ENCODE measurements around the gene TMEM74B. TPM values are rescaled to one million over a fixed set of nuclear protein-coding genes. Genes with fewer than 3 reads are reported as not detected.
"Not testable (repeated sequence)": the region's sequence is repeated elsewhere in the genome, so short reads cannot be mapped to it uniquely, and the experiment has no call there.

The TMEM74B gene
- total RNA-seq = 1 to 10 TPM in 1 of 2 donors, under 1 TPM in 1; 0.60 to 1.5 TPM

DNA sequence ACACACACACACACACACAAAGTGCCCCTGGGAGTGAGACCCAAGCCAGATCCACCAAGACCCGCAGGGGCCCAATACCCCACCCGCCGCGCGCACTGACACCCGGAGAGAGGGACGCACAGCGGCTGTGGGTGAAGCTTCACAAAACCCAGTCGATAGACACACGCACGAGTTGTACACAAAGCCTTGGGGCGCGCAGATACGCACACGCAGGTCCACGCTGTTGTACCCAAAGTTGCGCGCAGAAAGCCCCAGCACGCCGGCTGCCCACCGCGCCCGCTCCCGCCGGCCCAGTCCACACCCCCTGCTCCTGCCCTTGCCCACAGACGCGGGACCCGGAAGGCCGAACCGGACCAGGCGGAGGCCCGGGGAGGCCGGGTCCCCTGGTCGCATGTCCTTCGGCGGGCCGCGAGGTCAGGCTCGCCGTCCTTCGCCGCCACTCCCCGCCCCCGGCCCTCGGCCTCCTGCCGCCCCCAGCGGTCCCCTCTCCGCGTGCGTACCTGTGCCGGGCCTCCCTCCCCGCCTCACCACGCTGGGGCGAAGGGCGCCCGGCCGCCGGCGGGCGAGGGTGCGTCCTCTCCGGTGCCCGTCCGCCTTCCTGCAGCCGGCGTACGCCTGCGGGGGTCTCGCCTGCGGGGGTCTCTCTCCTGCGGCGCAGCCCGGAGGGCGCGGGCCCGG is at the start of gene TMEM74B:
Gene TMEM74B, minus strand, starts transcription at position 344 of the 678 bp plus-strand sequence. CDS start 1,180 bp downstream, outside the sequence.
- Mint-ChIP-seq H3K4me1 (ENCODE audit: low read depth) (peaks cover 11% of the 10 kb centered on the region), H3K27ac (no peak within 1 kb of the TSS), H3K4me3 (peak within 1 kb of the TSS; percentile 72 to 85), H3K36me3 (ENCODE audit: insufficient read depth in 2 of 2) (no peaks in the 10 kb centered on the region), H3K9me3 (no peaks in the 10 kb centered on the region), H3K27me3 (ENCODE audit: low read depth) (peaks cover 32% of the 10 kb centered on the region)
- ATAC-seq (replicated peaks in 1 of 2) (peak; percentile 28 to 43), DNase-seq (peak; percentile 6 to 14)

GRCh38 chr20:1232286-1233111 is 47.7 kb upstream of the TMEM74B start:
- peak in 1 of 2 donors; percentile 43 for ATAC-seq (replicated peaks in 1 of 2)
- no peak overlapping the region for H3K27ac Mint-ChIP-seq
- DNase-seq = no peak
- H3K9me3 Mint-ChIP-seq = no peaks in the 10 kb centered on the region
- H3K36me3 Mint-ChIP-seq (ENCODE audit: insufficient read depth in 2 of 2) = no peaks in the 10 kb centered on the region
- H3K4me3 Mint-ChIP-seq = no peak overlapping the region
- peaks cover 26% of the 10 kb centered on the region for H3K27me3 Mint-ChIP-seq (ENCODE audit: low read depth)
- peaks cover 5% of the 10 kb centered on the region for H3K4me1 Mint-ChIP-seq (ENCODE audit: low read depth)

DNA sequence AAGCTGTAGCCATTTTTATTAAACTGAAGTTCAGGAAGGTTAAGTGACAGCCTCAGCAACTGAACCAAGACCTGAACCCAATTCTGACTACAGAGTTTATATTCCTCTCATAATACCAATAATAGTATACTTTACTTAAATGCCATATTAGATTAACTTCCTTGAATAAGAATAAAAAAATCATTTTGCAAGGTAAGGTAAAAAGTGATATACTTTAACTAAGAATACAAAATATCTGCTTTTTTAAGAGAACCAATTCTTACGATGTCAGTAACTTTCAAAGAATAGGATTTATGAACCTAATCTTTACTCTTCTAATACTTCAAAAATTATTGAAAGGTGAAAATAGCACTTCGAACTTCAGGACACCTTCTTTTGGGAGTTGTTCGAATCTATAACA is 44.8 kb upstream of the TMEM74B start:
- Mint-ChIP-seq H3K36me3 (ENCODE audit: insufficient read depth in 2 of 2) (peaks cover 0 to 1% of the 10 kb centered on the region in 2 donors), H3K9me3 (no peaks in the 10 kb centered on the region), H3K27ac (no peak overlapping the region), H3K4me3 (no peak overlapping the region), H3K27me3 (ENCODE audit: low read depth) (peaks cover 35% of the 10 kb centered on the region), H3K4me1 (ENCODE audit: low read depth) (peaks cover 15% of the 10 kb centered on the region)
- ATAC-seq (replicated peaks in 1 of 2) (no peak), DNase-seq (no peak)

- H3K36me3 Mint-ChIP-seq (ENCODE audit: insufficient read depth in 2 of 2) = peaks cover 0 to 5% of the 10 kb centered on the region in 2 donors
- H3K4me1 Mint-ChIP-seq (ENCODE audit: low read depth) = peaks cover 19% of the 10 kb centered on the region
- ATAC-seq (replicated peaks in 1 of 2) (peak; percentile 82 to 83), DNase-seq (peak; percentile 79 to 80)
- H3K27ac Mint-ChIP-seq = no peak within 1 kb of the TSS
- peak within 1 kb of the TSS; percentile 88 to 95 for H3K4me3 Mint-ChIP-seq
- H3K27me3 Mint-ChIP-seq (ENCODE audit: low read depth) = peaks cover 41% of the 10 kb centered on the region
- H3K9me3 Mint-ChIP-seq = peaks cover 0 to 1% of the 10 kb centered on the region in 2 donors
Measured at GRCh38 chr20:1225783-1226654, 41.2 kb upstream of the TMEM74B start, which contains the start of gene RAD21L1. RAD21L1 (plus strand) TSS chr20:1226044; CDS start chr20:1228454, 2,410 bp downstream.

- Mint-ChIP-seq H3K36me3 (ENCODE audit: insufficient read depth in 2 of 2) (peaks cover 0 to 5% of the 10 kb centered on the region in 2 donors), H3K4me1 (ENCODE audit: low read depth) (peaks cover 19% of the 10 kb centered on the region), H3K4me3 (peak overlapping the region; percentile 80 to 88), H3K27me3 (ENCODE audit: low read depth) (peaks cover 34% of the 10 kb centered on the region), H3K9me3 (peaks cover 0 to 1% of the 10 kb centered on the region in 2 donors), H3K27ac (no peak overlapping the region)
- no peak for DNase-seq
- ATAC-seq (replicated peaks in 1 of 2) = peak; percentile 66 to 71
Measured at GRCh38 chr20:1225263-1225782, 40.5 kb upstream of the TMEM74B start.

DNA sequence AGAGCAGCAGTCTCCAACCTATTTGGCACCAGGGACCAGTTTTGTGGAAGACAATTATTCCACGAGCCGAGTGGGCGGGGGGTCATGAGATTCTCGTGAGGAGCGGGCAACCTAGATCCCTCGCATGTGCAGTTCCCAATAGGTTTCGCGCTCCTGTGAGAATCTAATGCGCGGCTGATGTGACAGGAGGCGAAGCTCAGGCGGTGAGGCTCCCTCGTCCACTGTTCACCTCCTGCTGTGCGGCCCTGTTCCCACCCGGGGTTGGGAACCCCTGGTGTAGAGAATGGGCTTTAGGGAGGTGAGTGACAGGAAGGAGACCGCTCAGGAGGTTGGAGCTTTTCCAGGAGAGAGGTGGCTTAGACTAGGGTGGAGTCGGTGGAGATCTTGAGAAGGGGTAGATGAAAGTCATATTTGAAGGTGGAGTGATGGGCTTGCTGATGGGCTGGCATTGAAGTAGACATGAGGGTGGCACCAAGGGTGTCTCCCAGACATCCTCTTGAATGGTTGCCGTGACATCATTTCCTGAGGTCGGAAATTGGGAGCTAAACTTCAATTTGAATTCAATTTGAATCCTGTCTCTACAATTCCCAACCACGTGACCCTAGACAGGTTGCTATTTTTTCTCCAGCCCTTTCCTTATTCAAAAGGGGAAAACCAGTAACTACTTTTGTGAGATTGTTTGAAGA is 39.6 kb upstream of the TMEM74B start:
- peaks cover 27% of the 10 kb centered on the region for H3K27me3 Mint-ChIP-seq (ENCODE audit: low read depth)
- H3K9me3 Mint-ChIP-seq = peaks cover 0 to 1% of the 10 kb centered on the region in 2 donors
- H3K4me3 Mint-ChIP-seq = peak overlapping the region; percentile 6 to 38

DNA sequence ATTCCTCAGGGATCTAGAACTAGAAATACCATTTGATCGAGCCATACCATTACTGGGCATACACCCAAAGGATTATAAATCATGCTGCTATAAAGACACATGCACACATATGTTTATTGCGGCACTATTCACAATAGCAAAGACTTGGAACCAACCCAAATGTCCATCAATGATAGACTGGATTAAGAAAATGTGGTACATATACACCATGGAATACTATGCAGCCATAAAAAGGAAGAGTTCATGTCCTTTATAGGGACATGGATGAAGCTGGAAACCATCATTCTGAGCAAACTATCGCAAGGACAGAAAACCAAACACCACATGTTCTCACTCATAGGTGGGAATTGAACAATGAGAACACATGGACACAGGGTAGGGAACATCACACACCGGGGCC is 38.0 kb upstream of the TMEM74B start:
- not testable (repeated sequence) for H3K9me3 Mint-ChIP-seq; ATAC-seq (replicated peaks in 1 of 2); DNase-seq; H3K27ac Mint-ChIP-seq; H3K36me3 Mint-ChIP-seq (ENCODE audit: insufficient read depth in 2 of 2); H3K4me3 Mint-ChIP-seq
- Mint-ChIP-seq H3K27me3 (ENCODE audit: low read depth) (peaks cover 17% of the 10 kb centered on the region), H3K4me1 (ENCODE audit: low read depth) (peaks cover 17% of the 10 kb centered on the region)

More for the DNA sequence above, 39.6 kb upstream of the TMEM74B start:
- ATAC-seq (replicated peaks in 1 of 2) (no peak), DNase-seq (no peak)
- Mint-ChIP-seq H3K36me3 (ENCODE audit: insufficient read depth in 2 of 2) (peaks cover 0 to 5% of the 10 kb centered on the region in 2 donors), H3K4me1 (ENCODE audit: low read depth) (peaks cover 19% of the 10 kb centered on the region), H3K27ac (no peak overlapping the region)

GRCh38 chr20:1216527-1217427 is 32.0 kb upstream of the TMEM74B start:
- Mint-ChIP-seq H3K4me3 (peak overlapping the region; percentile 36 to 76), H3K4me1 (ENCODE audit: low read depth) (peaks cover 44% of the 10 kb centered on the region)
- not testable (repeated sequence) for H3K9me3 Mint-ChIP-seq; ATAC-seq (replicated peaks in 1 of 2); H3K27ac Mint-ChIP-seq; H3K27me3 Mint-ChIP-seq (ENCODE audit: low read depth); H3K36me3 Mint-ChIP-seq (ENCODE audit: insufficient read depth in 2 of 2)
- peak in 1 of 2 donors; percentile 8 for DNase-seq

- Mint-ChIP-seq H3K4me3 (peak overlapping the region; percentile 76 to 82), H3K9me3 (no peaks in the 10 kb centered on the region), H3K27me3 (ENCODE audit: low read depth) (peaks cover 14% of the 10 kb centered on the region), H3K36me3 (ENCODE audit: insufficient read depth in 2 of 2) (no peaks in the 10 kb centered on the region), H3K27ac (peak overlapping the region; percentile 85), H3K4me1 (ENCODE audit: low read depth) (peaks cover 44% of the 10 kb centered on the region)
- ATAC-seq (replicated peaks in 1 of 2) (peak; percentile 90), DNase-seq (peak; percentile 65 to 77)
Measured at GRCh38 chr20:1215386-1216170, 30.8 kb upstream of the TMEM74B start.

DNA sequence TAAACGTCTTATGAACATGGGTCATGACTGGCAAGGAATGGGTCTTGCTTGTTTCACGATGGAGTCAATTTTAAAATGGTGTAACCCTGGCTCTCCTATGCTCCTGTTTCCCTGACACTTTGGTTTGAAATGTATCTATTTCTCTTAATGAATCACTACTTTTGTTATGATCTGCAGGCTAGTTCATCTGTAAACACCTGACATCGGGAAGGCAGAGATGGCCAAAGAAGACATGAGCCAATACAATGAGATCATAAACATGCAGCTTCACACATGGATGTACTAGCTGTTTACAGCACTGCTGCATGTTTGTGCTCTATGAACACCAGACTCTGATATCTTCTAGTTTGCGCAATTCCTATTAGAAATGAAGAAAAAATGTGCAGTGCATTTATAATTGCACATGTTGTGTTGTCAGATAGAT is 30.1 kb upstream of the TMEM74B start:
- H3K4me3 Mint-ChIP-seq = peak overlapping the region; percentile 76 to 82
- peaks cover 14% of the 10 kb centered on the region for H3K27me3 Mint-ChIP-seq (ENCODE audit: low read depth)
- no peaks in the 10 kb centered on the region for H3K9me3 Mint-ChIP-seq
- DNase-seq (peak in 1 of 2 donors; percentile 4), ATAC-seq (replicated peaks in 1 of 2) (peak; percentile 64 to 68)
- peaks cover 44% of the 10 kb centered on the region for H3K4me1 Mint-ChIP-seq (ENCODE audit: low read depth)
- H3K36me3 Mint-ChIP-seq (ENCODE audit: insufficient read depth in 2 of 2) = no peaks in the 10 kb centered on the region
- peak overlapping the region; percentile 31 for H3K27ac Mint-ChIP-seq
